ENCODE measurements around the gene UCP1.
A peak's percentile ranks its signal among the peaks of the same experiment; 100 is the strongest.
"Not testable (repeated sequence)": the region's sequence is repeated elsewhere in the genome, so short reads cannot be mapped to it uniquely, and the experiment has no call there.

The UCP1 gene

DNA sequence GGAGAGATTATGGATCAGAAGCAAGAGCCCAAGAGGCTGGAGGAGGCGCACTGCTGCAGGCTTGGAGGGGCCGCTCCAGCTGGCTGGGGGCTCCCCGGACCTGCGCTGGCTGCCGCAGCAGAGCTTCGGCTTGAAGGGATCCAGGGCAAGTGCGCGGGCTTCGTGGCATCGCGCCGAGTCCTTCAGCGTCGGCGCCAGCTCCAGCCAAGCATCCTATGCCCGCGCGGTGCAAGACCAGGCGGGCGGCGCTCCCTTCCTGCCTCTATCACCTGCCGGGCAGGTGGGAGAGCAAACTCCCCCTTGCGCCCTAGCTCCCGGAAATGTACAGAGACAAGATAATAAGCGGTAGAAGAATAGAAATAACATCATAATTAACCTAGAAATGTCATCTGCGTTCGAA is 10.5 kb upstream of the UCP1 start:
- Mint-ChIP-seq H3K36me3 (ENCODE audit: low read depth) (no peaks in the 10 kb centered on the region), H3K9me3 (no peaks in the 10 kb centered on the region), H3K4me3 (no peak overlapping the region), H3K27me3 (ENCODE audit: low read depth) (peaks cover 38% of the 10 kb centered on the region), H3K4me1 (ENCODE audit: low read depth) (no peaks in the 10 kb centered on the region), H3K27ac (no peak overlapping the region)

DNA sequence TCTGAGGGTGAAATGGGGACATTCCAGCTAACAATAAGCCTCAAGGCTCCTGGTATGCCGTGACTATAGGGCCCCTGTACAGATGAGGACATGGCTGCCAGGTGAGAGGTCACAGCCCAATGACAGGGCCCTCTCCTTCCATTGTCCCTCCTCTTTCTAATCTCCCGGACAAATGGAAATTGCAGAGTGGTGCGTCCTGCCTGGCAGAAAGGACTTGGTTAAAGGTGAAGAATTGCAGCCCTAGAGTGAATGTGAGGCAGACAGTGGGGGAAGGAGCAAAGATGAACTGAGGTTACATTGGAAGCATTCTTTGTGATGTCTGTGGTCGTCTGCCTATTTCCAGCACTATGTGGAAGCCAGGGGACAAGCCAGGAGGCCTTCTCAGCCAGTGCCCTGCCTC is 6.7 kb upstream of the UCP1 start:
- peaks cover 57% of the 10 kb centered on the region for H3K27me3 Mint-ChIP-seq (ENCODE audit: low read depth)
- peaks cover 3% of the 10 kb centered on the region for H3K9me3 Mint-ChIP-seq
- H3K27ac Mint-ChIP-seq, result no peak overlapping the region
- H3K4me3 Mint-ChIP-seq, result no peak overlapping the region
- H3K4me1 Mint-ChIP-seq (ENCODE audit: low read depth), result no peaks in the 10 kb centered on the region
- no peaks in the 10 kb centered on the region for H3K36me3 Mint-ChIP-seq (ENCODE audit: low read depth)

DNA sequence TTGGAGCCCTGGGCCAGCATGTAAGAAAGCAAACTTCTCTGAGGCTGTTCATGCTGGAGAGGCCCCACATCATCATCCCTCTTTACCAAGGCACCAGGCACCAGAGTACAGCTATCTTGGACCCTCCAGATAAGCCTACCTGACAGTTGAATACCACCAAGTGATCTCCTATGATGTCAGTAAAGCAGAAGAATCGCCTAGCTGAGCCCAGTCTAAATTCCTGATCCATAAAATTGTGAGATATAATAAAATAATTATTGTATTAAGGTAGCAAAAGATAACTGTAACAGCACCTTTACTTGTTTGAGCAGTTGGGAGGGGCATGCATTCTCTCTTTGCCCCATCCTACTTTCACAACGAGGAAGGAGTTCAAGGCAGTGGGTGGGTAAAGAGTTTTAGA is 2.9 kb upstream of the UCP1 start:
- Mint-ChIP-seq H3K4me3 (no peak overlapping the region), H3K36me3 (ENCODE audit: low read depth) (peaks cover 2% of the 10 kb centered on the region), H3K27me3 (ENCODE audit: low read depth) (peaks cover 44% of the 10 kb centered on the region), H3K27ac (no peak overlapping the region), H3K9me3 (peaks cover 3% of the 10 kb centered on the region), H3K4me1 (ENCODE audit: low read depth) (peaks cover 2% of the 10 kb centered on the region)

DNA sequence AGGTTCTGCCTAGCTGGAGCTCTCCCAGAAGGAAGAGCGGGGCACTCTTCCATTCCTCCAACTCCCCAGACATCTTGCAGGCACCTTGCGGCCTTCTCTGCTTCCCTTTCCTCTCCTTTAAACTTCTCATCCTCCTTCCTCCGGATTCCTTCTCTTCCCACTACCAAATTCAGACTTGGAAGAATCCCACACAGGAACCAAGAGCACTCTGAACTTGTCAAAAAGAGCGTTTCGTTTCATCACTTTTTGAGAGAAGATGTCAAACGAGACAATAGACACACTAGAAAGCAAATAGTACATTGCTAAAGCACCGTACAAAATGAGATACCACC is 512 bp upstream of the UCP1 start:
- Mint-ChIP-seq H3K4me1 (ENCODE audit: low read depth) (peaks cover 2% of the 10 kb centered on the region), H3K4me3 (peak overlapping the region; percentile 47), H3K27me3 (ENCODE audit: low read depth) (peaks cover 36% of the 10 kb centered on the region), H3K27ac (no peak overlapping the region), H3K9me3 (peaks cover 3% of the 10 kb centered on the region), H3K36me3 (ENCODE audit: low read depth) (peaks cover 2% of the 10 kb centered on the region)

DNA sequence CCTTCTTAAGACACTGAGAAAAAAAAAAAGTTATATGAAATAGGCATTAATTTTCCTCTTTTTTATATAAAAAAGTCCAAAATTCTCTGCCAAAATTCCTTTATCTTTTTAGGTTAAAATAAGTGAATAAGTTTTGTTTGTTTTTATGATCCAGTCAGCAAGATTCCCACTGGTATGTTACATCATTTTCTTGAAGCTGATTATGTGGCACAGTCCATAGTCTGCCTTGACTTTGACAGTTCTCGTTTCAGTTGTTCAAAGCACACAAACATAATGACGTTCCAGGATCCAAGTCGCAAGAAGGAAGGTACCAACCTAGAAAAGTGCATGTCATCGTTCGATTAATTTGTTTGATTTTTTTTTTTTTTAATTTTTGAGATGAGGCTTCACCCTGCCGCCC is 9.1 kb downstream of the UCP1 start:
- Mint-ChIP-seq H3K4me1 (ENCODE audit: low read depth) (peaks cover 7% of the 10 kb centered on the region), H3K27ac (no peak overlapping the region), H3K27me3 (ENCODE audit: low read depth) (peaks cover 50% of the 10 kb centered on the region), H3K4me3 (no peak overlapping the region), H3K36me3 (ENCODE audit: low read depth) (no peaks in the 10 kb centered on the region), H3K9me3 (no peaks in the 10 kb centered on the region)

DNA sequence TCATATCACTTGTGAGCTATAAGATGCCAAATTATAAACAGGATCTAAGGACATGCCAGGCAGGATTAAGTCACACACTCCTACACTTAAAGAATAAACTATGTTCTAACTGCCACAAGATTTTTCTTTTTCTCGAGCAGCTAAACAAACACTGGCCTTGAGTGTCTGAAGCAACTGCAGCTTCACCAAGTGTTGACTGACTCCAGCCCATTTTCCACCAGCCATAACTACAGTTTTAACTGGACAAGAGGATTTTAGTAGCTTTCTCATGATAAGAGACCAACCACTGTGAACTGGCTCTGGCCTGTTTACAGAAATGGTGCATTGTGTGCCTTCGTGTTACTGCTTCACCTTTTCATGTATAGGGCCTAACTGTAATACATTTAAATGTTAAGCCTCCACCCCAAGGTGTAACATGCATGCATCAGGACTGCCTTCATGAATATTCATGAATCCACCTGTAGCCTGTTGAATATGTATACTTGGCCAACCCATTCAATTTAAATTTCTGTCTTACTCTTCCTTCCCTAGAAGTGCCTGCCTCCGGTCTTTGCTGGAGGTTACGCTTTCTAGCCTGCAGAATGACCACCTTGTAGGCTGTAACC is 10.8 kb downstream of the UCP1 start:
- Mint-ChIP-seq H3K27me3 (ENCODE audit: low read depth) (peaks cover 46% of the 10 kb centered on the region), H3K27ac (no peak overlapping the region), H3K4me3 (no peak overlapping the region), H3K4me1 (ENCODE audit: low read depth) (peaks cover 7% of the 10 kb centered on the region), H3K9me3 (no peaks in the 10 kb centered on the region), H3K36me3 (ENCODE audit: low read depth) (no peaks in the 10 kb centered on the region)

DNA sequence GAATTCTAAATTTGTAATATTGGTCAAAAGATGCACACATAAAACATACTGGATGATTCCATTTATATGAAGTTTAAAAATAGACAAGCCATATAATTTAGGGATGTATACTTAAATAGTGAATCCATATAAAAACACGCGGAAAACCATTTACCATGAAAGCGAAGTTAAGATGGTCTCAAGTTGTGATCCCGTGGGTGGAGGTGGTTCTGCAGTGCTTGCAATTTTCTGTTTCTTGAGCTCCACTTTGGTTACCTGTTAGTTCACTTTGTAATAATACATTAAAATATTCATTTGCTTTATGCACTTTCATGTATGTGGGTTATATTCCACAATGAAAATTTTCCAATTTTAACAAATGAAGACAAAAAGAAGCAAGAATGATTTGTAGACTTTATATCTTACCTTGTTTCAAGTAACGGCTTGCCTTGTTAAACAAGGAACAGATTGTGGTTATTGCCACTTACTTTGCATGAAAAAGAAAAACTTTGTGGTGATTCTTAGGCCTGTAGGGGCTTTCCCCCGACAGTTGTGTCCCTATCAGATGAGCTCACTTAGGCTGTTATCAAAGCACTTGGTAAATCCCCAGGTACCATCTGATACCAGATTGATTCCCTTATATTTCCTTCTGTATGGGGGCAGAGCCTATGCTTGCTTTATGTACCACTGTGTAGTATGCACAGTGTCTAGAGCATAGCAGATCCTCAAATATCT is 12.2 kb downstream of the UCP1 start:
- Mint-ChIP-seq H3K27me3 (ENCODE audit: low read depth) (peaks cover 41% of the 10 kb centered on the region), H3K4me1 (ENCODE audit: low read depth) (peaks cover 7% of the 10 kb centered on the region), H3K4me3 (no peak overlapping the region), H3K27ac (no peak overlapping the region), H3K9me3 (no peaks in the 10 kb centered on the region), H3K36me3 (ENCODE audit: low read depth) (peaks cover 2% of the 10 kb centered on the region)

DNA sequence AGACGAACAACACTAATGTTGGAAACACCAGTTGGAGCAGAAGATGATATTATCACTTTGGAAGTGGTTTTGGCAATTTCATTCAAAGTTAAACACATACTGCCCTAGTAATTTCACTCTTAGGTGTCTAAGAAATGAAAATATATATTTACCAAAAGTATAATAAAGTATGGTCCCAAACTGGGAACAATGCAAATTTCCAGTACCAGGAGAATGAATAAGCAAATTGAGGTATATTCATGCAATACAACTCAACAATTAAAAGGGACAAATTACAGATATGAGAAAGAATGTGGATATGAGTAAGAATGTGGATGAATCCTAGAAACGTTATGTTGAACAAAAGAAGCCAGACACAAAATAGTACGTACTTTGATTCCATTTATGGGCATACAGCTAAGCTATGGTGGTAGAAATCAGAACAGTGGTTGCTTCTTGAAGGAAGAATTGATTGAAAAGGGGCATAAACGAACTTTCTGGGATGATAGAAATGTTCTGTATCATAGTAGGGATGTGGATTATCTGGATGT is 34.7 kb downstream of the UCP1 start:
- Mint-ChIP-seq H3K27me3 (ENCODE audit: low read depth) (no peaks in the 10 kb centered on the region), H3K27ac (no peak overlapping the region), H3K36me3 (ENCODE audit: low read depth) (peaks cover 3% of the 10 kb centered on the region)

DNA sequence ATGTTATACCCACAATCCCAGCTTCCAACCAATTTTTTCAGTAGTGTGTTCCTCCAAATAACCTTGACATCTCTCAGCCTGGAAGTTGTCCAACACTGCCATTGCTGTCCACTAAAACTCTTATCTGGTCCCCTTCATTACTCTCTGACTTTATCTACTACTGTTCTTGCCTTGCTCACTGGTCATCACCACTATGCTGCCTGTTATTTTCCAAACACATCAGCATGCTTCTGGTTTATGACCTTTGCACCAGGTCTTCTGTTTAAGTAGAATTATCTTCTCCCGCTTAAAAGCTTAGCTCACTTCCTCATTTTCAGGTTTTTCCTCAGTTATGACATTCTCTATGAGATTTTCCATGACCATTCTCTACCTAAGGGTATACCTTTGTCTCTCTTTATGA is 39.3 kb downstream of the UCP1 start:
- H3K27ac Mint-ChIP-seq, result no peak overlapping the region
- H3K27me3 Mint-ChIP-seq (ENCODE audit: low read depth), result no peaks in the 10 kb centered on the region
- H3K9me3 Mint-ChIP-seq, result no peaks in the 10 kb centered on the region
- peaks cover 11% of the 10 kb centered on the region for H3K4me1 Mint-ChIP-seq (ENCODE audit: low read depth)
- H3K4me3 Mint-ChIP-seq, result no peak overlapping the region
- H3K36me3 Mint-ChIP-seq (ENCODE audit: low read depth), result peaks cover 20% of the 10 kb centered on the region

More for the DNA sequence above, 34.7 kb downstream of the UCP1 start:
- Mint-ChIP-seq H3K9me3 (no peaks in the 10 kb centered on the region), H3K4me1 (ENCODE audit: low read depth) (no peaks in the 10 kb centered on the region), H3K4me3 (no peak overlapping the region)

DNA sequence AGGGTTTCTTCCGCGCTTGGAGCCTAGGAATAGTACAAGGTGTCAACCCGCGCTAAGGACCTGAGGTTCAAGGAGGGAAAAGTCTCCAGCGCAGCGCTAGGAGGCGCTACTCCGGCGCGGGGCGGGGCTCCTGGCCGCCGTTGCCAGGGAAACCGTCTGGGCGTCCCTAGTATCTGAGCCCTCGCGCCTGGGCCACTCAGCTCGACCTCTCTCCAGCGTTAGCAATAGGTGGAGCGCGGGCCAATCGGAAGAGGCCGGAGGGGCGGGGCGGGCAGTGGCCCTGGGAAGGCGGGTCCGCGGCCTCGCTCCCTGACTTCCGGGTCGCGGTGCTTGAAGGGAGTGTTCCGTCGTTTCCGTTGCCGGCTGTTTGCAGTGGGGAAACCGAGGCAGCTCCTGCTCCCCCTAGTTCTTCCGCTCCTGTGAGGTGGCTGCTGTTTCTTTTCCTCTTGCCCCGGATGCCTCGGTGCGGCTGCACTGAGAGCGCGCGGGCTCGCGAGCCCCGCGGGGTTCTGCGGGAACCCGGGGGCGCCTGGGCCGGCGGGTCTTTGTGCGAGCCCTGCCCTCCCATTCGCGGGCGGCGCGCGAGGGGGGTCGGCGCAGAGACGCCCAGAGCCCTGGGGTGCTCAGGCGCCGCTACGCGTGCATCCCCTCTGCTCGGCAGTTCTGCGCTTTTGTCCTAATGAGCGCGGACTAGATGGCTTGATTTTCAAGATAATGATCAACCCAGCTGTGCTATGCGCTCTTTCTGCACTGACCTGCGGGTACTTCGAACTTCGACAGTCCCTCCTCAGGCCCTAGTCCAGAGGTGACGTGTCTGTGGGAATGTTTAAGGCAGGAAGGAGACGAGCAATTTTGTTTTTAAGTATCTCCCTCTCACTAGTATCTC is 44.7 kb downstream of the UCP1 start, which contains the start of gene ELMOD2:
Gene ELMOD2, plus strand, starts transcription at position 312 of the 886 bp plus-strand sequence. CDS start 1,261 bp downstream, outside the sequence.
- peaks cover 4% of the 10 kb centered on the region for H3K9me3 Mint-ChIP-seq
- peaks cover 18% of the 10 kb centered on the region for H3K4me1 Mint-ChIP-seq (ENCODE audit: low read depth)
- H3K27ac Mint-ChIP-seq, result peak within 1 kb of the TSS; percentile 63
- H3K36me3 Mint-ChIP-seq (ENCODE audit: low read depth), result peaks cover 17% of the 10 kb centered on the region
- no peaks in the 10 kb centered on the region for H3K27me3 Mint-ChIP-seq (ENCODE audit: low read depth)
- H3K4me3 Mint-ChIP-seq, result peak within 1 kb of the TSS; percentile 84

DNA sequence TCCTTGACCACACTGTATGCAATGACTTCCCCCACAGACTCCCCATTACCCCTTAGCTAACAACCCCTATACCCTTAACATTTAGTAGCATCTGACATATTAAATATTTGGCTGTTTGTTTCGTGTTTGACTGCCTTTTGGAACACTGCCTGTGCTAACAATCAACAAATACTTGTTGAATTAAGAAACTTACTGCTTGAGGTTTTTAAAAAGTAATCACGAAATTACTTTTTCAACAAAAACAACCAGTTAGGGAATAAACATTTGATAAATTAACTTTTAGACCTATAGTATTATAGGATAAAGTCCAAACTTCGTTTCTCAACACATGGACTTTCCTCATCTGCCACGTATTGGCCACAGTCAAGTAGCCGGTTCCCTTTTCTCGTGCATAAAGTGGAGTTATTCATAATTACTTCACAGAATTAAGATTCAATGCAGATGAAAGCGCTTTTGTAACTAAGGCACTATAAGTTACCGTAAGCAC is 45.3 kb downstream of the UCP1 start:
- Mint-ChIP-seq H3K27ac (no peak overlapping the region), H3K4me1 (ENCODE audit: low read depth) (peaks cover 18% of the 10 kb centered on the region), H3K36me3 (ENCODE audit: low read depth) (peaks cover 17% of the 10 kb centered on the region), H3K9me3 (peaks cover 4% of the 10 kb centered on the region), H3K27me3 (ENCODE audit: low read depth) (no peaks in the 10 kb centered on the region), H3K4me3 (peak overlapping the region; percentile 84)

DNA sequence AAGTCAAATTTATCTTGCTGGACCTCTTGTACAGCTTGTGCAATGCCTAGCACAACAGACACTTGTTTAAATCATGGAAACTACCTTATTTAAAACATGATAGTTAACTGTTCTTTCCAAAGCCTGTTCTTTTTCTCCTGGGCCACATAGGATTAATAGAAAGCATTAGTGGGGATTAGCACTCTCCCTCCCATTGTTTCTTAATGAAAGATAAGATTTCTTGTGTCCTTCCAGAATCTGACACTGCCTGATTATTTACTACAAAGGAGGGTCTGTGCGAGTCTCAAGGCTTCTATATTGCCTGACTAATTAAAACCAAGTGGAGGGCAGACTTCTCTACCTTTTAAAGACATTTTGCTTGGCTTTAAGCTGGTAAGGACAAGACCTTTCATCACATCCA is 53.3 kb downstream of the UCP1 start:
- H3K4me1 Mint-ChIP-seq (ENCODE audit: low read depth), result no peaks in the 10 kb centered on the region
- no peaks in the 10 kb centered on the region for H3K9me3 Mint-ChIP-seq
- H3K27me3 Mint-ChIP-seq (ENCODE audit: low read depth), result peaks cover 34% of the 10 kb centered on the region
- H3K27ac Mint-ChIP-seq, result no peak overlapping the region
- H3K36me3 Mint-ChIP-seq (ENCODE audit: low read depth), result no peaks in the 10 kb centered on the region
- H3K4me3 Mint-ChIP-seq, result no peak overlapping the region

DNA sequence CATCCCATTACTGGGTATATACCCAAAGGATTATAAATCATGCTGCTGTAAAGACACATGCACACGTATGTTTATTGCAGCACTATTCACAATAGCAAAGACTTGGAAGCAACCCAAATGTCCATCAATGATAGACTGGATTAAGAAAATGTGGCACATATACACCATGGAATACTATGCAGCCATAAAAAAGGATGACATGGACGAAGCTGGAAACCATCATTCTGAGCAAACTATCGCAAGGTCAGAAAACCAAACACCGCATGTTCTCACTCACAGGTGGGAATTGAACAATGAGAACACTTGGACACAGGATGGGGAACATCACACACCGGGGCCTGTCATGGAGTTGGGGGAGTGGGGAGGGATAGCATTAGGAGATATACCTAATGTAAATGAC is 55.0 kb downstream of the UCP1 start:
- H3K9me3 Mint-ChIP-seq; H3K4me3 Mint-ChIP-seq; H3K36me3 Mint-ChIP-seq (ENCODE audit: low read depth); H3K4me1 Mint-ChIP-seq (ENCODE audit: low read depth); H3K27ac Mint-ChIP-seq: not testable (repeated sequence)
- H3K27me3 Mint-ChIP-seq (ENCODE audit: low read depth), result peaks cover 39% of the 10 kb centered on the region
